Middle frontal gyrus (tissue), 1 donor: ENCODE data around the gene STRC.
"Not testable (repeated sequence)": the region's sequence is repeated elsewhere in the genome, so short reads cannot be mapped to it uniquely, and the experiment has no call there.

ENCODE experiments used
- DNase-seq: peaks from one replicate; pipeline ENCODE4 v3.0.0-alpha.2; 2015; ENCODE audit warnings: low spot score; ENCODE audit errors: extremely low spot score

Gene STRC

DNA sequence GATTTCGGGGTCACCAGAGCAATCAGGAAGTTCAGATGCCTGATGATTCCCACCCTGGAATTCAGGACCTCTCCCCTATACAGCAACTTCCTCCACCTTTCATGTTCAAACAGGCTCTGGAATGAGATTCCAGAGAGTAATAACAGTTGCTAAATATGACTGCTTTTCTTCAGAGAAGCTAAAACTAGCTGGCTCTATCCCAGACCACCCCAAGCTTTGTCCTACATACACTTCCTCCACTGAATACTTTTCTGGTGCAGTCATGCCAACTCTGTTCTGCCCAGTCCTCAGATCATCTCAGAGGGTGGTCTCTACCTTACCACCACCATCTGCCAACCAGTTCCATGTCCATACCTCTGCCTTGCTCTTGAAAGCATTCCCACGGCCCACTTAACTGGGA lies 52.0 kb downstream of the STRC start:
- not testable (repeated sequence) for DNase-seq

DNA sequence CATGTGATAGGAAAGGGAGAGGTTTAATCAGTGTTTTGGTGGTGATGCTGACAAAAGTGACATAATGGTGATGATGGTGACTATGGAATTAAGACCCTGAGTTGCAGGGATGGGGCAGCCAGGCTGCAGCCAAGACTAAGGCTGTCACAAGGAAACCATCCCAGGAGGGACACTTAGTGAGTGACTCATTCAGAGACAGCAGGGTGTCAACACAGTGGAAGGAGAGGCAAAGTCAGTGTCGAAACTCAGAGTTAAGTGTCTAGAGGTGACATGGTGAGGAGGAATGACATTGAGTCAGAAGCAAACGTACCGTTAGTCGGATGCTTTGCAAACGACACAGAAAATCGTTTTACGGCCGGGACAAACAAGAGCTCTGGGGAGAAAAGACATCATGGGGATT lies 54.8 kb downstream of the STRC start:
- not testable (repeated sequence) for DNase-seq

DNA sequence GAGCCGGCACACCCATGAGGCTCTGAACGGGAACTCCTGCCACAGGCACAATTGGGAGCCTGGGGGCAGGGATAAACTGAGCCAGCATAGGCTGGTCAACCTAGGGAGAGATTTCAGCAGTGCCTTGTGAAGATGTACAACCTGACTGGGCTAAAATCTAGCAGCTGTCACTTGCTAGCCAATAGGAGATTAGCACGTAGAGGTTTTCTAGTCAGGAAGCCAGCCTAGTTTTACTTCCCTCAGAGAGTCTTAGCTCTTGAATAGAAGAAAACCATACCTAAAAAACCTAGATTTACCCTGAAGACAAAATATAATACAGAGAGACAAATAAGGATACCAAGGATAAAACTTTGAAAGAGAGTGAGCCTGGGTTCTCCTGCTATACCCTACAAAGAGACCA lies 55.8 kb downstream of the STRC start:
- not testable (repeated sequence) for DNase-seq

DNA sequence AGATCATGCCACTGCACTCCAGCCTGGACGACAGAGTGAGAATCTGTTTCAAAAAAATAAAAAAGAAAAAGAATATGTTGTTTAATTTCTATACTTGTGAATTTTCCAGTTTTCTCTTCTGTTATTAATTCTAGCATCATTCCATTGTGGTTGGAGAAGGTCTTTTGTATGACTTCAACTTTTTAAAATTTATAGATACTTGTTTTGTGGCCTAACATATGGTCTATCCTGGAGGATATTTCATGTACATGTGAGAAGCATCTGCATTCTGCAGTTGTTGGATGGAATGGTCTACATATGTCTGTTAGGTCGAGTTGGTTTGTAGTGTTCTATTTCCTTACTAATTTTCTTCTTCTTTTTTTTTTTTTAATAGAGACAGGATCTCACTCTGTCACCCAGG lies 65.6 kb downstream of the STRC start:
- no peak for DNase-seq

DNA sequence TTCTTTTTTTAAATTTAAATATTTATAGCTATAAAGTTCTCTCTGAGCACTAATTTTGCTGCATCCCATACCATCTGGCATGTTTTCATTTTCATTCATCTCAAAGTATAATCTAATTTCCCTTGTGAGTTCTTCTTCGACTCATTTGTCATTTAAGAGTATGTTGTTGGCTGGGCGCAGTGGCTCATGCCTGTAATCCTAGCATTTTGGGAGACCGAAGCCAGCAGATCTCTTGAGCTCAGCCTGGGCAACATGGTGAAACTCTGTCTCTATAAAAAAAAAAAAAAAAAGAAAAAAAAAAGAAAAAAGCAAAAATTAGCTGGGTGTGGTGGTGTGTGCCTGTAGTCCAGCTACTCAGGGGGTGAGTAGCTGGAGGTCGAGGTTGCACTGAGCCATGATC lies 66.3 kb downstream of the STRC start:
- DNase-seq = no peak

DNA sequence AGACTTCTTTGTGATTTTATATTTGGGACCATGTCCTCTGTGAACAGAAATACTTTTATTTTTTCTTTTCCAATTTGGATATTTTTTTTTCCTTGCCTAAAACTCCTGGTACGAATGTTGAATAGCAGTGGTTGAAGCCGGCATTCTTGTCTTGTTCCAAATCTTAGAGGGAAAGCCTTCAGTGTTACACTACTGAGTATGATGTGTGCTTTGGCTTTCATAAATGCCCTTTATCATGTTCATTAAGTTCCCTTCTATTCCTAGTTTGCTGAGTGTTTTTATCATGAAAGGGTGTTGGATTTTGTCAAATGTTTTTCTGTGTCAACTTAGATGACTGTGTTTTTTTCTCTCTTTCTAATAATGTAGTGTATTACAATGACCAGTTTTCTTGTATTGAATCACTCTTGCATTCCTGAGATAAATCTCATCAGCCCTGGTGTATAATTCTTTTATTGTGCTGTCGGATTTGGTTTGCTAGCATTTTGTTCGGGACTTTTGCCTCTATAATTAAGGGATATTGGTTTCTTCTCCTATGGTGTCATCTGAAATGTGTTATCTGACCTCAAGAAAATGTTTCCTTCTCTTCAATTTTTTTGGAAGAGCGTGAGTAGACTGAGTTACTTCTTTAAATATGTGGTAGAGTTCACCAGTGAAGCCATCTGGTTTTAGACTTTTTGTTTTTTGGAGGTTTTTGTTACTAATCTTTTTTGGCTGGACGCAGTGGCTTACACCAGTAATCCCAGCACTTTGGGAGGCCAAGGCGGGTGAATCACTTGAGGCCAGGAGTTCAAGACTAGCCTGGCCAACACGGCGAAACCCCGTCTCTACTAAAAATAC lies 67.9 kb downstream of the STRC start:
- no peak for DNase-seq
